A673 (cell line): ENCODE data around the gene ACTL7B. TPM values are rescaled to one million over a fixed set of nuclear protein-coding genes. Genes with fewer than 3 reads are reported as not detected.
A peak's percentile ranks its signal among the peaks of the same experiment; 100 is the strongest.

ENCODE experiments used
- BruUV-seq: library from RNA; stranded (reverse); fragments of 400-500 nt; replicated peaks from 2 replicates; lab custom pipeline; 2021; lab: Mats Ljungman, UMichigan
- CTCF ChIA-PET: fragments of 300-600 bp; sonication (Branson Sonifier 250); formaldehyde crosslinking; loops from one replicate; lab custom pipeline; 2022; ENCODE audit warnings: antibody characterized with exemption; lab: Charles Lee
- POLR2A ChIA-PET: fragments of 300-600 bp; sonication (Branson Sonifier 250); formaldehyde crosslinking; loops from one replicate; lab custom pipeline; 2022; ENCODE audit warnings: antibody characterized with exemption; ENCODE audit not compliant: low non-redundant PET; lab: Charles Lee
- DNase-seq: peaks from one replicate; pipeline ENCODE4 v3.0.0-alpha.2; 2015; ENCODE audit warnings: low spot score
- H3K27ac ChIP-seq: fragments of 200-600 bp; sonication (generic); 2 replicates; pipeline ENCODE4 v1.5.1; 2016; ENCODE audit warnings: mixed run types, low read depth, mild to moderate bottlenecking, mixed read lengths, antibody characterized with exemption, low read length; ENCODE audit not compliant: poor library complexity, severe bottlenecking
- H3K27me3 ChIP-seq: fragments of 200-600 bp; sonication (generic); replicated peaks from 2 replicates; pipeline ENCODE4 v1.6.1; 2017; ENCODE audit warnings: mixed run types, low read depth, mild to moderate bottlenecking, mixed read lengths, antibody characterized with exemption, low read length; ENCODE audit not compliant: insufficient read depth, poor library complexity
- H3K36me3 ChIP-seq: fragments of 200-600 bp; sonication (generic); 2 replicates; pipeline ENCODE4 v1.6.1; 2016; ENCODE audit warnings: mixed run types, mild to moderate bottlenecking, mixed read lengths, antibody characterized with exemption, low read length; ENCODE audit not compliant: insufficient read depth, poor library complexity, severe bottlenecking
- H3K4me1 ChIP-seq: fragments of 200-600 bp; sonication (generic); 2 replicates; pipeline ENCODE4 v1.6.1; 2017; ENCODE audit warnings: mixed run types, mild to moderate bottlenecking, mixed read lengths, antibody characterized with exemption, low read length; ENCODE audit not compliant: insufficient read depth, poor library complexity, severe bottlenecking
- H3K4me3 ChIP-seq: fragments of 200-600 bp; sonication (generic); 2 replicates; pipeline ENCODE4 v1.5.1; 2016; ENCODE audit warnings: low read depth, mixed run types, mild to moderate bottlenecking, mixed read lengths, low read length; ENCODE audit not compliant: poor library complexity, severe bottlenecking
- H3K9me3 ChIP-seq: fragments of 200-600 bp; sonication (generic); 2 replicates; pipeline ENCODE4 v1.6.1; 2016; ENCODE audit warnings: mixed run types, low read depth, mild to moderate bottlenecking, mixed read lengths, antibody characterized with exemption, low read length; ENCODE audit not compliant: poor library complexity, severe bottlenecking
- EZH2 ChIP-seq: fragments of 200-600 bp; sonication (generic); IDR thresholded peaks from 2 replicates; pipeline ENCODE4 v1.6.1; 2017; ENCODE audit warnings: borderline replicate concordance, low read depth, mild to moderate bottlenecking, mixed read lengths, antibody characterized with exemption, low read length; ENCODE audit not compliant: poor library complexity, severe bottlenecking
- intact Hi-C: fragments of 100-400 bp; cut with micrococcal nuclease; formaldehyde crosslinking; loops from one replicate; pipeline ENCODE4 v1.10.0; 2022; ENCODE audit not compliant: unreplicated experiment
- total RNA-seq: library from RNA; stranded (reverse); gene quantifications from 2 replicates; pipeline ENCODE4 v1.2.3, GENCODE V29; 2021
- TF ChIP-seq, protein P1 (sequence below): fragments of 300-800, 200-600 bp; sonication (generic); conservative IDR thresholded peaks from 2 replicates; pipeline ENCODE4 v1.5.1; 2017; ENCODE audit warnings: low read depth, mild to moderate bottlenecking, antibody characterized with exemption, low read length, moderate library complexity, mixed read lengths

ACTL7B gene
- total RNA-seq, 1 experiment from 2014 or later = not detected

DNA sequence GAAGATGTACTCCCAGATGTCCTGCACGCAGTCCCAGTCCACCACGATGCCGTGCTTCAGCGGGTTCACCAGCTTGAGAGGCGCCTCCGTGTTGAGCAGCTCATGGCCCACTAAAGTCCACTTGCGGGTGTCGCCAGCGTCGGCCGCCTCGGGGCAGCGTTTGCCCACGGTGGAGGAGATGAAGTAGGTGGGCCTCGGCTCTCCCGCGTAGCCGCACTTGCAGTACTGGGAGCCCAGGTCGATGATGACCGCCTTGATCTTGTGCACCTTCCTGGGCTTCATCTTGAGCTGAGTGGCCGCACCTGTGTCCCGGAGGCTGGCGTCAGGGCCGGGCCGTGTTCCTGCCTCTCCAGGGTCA lies 278 bp downstream of the ACTL7B start:
- no peak for DNase-seq
- TF ChIP-seq, protein P1, sequence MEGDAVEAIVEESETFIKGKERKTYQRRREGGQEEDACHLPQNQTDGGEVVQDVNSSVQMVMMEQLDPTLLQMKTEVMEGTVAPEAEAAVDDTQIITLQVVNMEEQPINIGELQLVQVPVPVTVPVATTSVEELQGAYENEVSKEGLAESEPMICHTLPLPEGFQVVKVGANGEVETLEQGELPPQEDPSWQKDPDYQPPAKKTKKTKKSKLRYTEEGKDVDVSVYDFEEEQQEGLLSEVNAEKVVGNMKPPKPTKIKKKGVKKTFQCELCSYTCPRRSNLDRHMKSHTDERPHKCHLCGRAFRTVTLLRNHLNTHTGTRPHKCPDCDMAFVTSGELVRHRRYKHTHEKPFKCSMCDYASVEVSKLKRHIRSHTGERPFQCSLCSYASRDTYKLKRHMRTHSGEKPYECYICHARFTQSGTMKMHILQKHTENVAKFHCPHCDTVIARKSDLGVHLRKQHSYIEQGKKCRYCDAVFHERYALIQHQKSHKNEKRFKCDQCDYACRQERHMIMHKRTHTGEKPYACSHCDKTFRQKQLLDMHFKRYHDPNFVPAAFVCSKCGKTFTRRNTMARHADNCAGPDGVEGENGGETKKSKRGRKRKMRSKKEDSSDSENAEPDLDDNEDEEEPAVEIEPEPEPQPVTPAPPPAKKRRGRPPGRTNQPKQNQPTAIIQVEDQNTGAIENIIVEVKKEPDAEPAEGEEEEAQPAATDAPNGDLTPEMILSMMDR = no peak
- TF ChIP-seq EZH2 = no peak
- no TSS peak for BruUV-seq
- Histone ChIP-seq H3K27ac (no peak overlapping the region), H3K4me3 (no peak overlapping the region), H3K36me3 (no peaks in the 10 kb centered on the region), H3K9me3 (no peaks in the 10 kb centered on the region), H3K27me3 (no peaks in the 10 kb centered on the region), H3K4me1 (no peaks in the 10 kb centered on the region)
- intact Hi-C loops = no loop called here
- CTCF ChIA-PET = no interaction called here
- POLR2A ChIA-PET = no interaction called here

DNA sequence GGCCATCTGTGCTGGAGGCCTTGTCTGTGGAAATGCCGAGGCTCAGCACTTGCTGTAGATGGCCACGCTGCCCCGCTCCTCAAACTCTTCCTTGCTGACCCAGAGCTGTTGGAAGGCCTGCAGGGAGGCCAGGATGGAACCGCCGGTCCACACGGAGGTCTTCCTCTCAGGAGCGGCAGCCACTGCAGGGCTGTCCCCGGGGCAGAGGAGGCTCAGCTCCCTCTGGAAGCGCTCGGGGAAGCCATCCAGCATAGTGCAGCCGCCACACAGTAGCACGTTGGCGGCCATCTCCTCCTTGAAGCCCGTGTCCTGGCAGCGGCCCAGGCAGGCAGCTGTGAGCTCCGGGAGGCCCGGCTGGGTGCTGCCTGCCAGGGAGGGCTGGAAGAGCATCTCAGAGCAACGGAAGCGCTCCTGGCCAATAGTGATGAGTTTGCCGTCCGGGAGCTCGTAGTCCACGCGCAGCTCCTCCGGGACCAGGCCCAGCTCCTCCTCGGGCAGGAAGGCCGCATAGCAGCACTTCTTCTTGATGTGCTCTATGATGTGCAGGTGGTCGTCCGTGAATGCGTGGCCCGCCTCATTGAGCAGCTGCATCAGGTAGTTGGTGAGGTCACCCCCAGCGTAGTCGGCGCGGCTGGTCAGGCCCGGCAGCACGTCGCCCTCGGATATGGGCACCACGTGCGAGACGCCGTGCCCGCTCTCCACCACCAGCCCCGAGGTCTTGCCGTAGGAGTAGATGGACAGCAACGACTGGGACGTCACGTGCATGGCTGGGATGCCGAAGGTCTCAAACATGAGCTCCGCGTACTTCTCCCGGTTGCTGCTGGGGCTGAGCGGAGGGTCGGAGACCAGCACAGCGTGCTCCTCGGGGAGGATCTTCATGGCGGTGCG lies 901 bp downstream of the ACTL7B start:
- Histone ChIP-seq H3K36me3 (no peaks in the 10 kb centered on the region), H3K4me3 (no peak overlapping the region), H3K4me1 (no peaks in the 10 kb centered on the region), H3K27ac (no peak overlapping the region), H3K9me3 (no peaks in the 10 kb centered on the region), H3K27me3 (no peaks in the 10 kb centered on the region)
- peak; percentile 19 for DNase-seq
- intact Hi-C loops = no loop called here
- POLR2A ChIA-PET = no interaction called here
- no TSS peak for BruUV-seq
- TF ChIP-seq, protein P1 = no peak
- no peak for TF ChIP-seq EZH2
- CTCF ChIA-PET = no interaction called here

DNA sequence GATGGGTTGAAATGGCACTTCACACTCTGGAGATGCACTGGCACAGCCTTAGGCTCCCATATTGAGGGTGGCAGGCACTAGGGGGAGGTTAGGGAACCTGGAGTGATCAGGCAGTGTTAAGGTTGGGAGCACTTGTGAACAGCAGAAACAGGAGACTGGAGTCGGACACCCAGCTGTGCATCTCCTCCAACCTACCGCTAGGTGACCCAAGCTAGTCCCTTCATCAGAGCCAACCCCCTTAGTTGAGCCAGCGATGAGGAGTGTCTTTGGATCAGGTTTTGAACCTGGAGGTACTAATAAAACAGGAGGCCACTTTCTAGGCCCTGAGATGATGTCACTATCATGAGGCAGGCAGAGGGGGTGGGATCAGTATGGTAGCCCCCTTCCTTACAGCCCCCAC lies 1.7 kb downstream of the ACTL7B start:
- CTCF ChIA-PET = no interaction called here

More for the DNA sequence above, 1.7 kb downstream of the ACTL7B start:
- no peak for DNase-seq
- no peaks in the 10 kb centered on the region for H3K9me3 ChIP-seq
- no peaks in the 10 kb centered on the region for H3K27me3 ChIP-seq
- TF ChIP-seq, protein P1 = no peak
- TF ChIP-seq EZH2 = no peak
- intact Hi-C loops = no loop called here
- H3K36me3 ChIP-seq = no peaks in the 10 kb centered on the region
- POLR2A ChIA-PET = interaction anchor here (0.5 kb wide), 1 partner anchor 1337 kb away, joined by 8 read pairs; no protein-coding TSS in a partner anchor
- H3K4me1 ChIP-seq = no peaks in the 10 kb centered on the region
- no peak overlapping the region for H3K4me3 ChIP-seq
- H3K27ac ChIP-seq = no peak overlapping the region
- BruUV-seq = no TSS peak
